SKM-1 treated with dmso at 0.1 percent for 144 hours (cell line): ENCODE data around the gene ZFPL1.
A peak's percentile ranks its signal among the peaks of the same experiment; 100 is the strongest.

Source experiments
- DNase-seq: peaks from one replicate; lab custom pipeline; 2025; ENCODE audit not compliant: unreplicated experiment; lab: John Stamatoyannopoulos, UW

Gene ZFPL1

DNA sequence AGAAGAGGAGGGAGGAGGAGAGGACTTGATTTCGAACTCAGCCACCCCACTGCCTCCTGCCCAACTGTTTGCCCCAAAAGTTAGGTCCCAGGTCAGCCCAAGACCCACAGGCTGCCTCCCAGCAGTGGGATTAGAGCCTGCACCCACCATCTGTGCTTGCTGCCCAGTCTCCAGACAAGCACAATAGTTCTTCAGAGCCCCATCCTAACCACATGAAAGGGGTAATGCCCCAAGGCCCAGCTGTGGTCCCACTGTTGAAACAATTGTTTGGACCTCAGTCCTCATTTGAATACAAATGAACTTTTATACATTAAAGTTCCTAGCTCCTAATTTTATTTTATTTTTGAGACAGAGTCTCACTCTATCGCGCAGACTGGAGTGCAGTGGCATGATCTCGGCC is 6.6 kb downstream of the ZFPL1 start:
- DNase-seq = no peak

GRCh38 chr11:65095427-65095826 is 11.4 kb downstream of the ZFPL1 start:
- DNase-seq = no peak

DNA sequence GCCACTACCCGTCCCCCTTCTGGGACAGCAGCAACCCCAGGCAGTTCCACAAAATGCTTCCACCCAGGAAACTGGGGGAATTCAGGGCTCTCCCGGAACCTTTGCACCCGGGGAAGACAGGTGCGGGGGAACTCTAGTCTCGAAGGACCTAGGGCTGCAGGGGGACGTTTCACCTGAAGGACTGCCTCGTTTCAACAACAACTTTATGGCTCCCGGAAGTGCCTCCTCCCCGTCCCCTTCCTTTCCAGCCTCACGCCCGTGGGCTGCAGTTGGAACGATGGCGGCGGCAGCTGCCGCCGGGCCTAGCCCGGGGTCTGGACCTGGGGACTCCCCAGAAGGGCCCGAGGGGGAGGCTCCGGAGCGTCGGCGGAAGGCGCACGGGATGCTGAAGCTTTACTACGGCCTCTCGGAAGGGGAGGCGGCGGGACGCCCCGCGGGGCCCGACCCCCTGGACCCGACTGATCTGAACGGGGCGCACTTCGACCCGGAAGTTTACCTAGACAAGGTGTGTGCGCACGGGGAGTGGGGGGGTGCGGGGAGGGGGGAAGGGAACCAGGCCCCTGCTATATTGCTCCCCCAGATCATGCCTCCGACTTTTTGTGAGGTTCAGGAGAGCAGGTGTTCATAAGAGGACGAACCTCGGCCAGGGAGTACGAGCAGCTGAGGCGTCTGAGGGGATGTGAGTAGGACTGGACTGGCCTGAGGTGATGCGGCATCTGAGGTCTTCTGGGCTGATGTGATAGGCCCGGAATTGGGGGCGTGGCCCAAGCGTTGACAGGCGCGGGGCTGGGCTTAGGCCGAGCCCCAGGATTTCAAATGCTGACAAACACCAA is 12.2 kb downstream of the ZFPL1 start, which contains the start of gene VPS51:
VPS51 (plus strand) TSS at position 241 of the 833 bp plus-strand sequence; CDS start at position 278, 37 bp downstream.
- DNase-seq = peak; percentile 85

DNA sequence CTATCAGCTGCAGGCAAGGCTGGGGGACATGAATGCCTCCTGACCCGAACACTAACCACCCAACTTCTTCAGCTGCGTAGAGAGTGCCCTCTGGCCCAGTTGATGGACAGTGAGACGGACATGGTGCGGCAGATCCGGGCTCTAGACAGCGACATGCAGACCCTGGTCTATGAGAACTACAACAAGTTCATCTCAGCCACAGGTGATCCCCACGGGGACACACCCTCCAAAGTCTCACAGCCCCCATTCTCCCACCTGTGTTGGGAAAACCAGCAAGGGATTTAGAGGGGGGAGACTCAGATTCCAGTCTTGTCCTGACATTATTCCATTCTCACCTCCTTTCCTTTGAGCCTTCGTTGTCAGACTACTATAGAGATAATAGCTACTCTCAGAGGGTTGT is 12.9 kb downstream of the ZFPL1 start:
- DNase-seq = no peak

GRCh38 chr11:65100674-65101350 is 16.8 kb downstream of the ZFPL1 start:
- DNase-seq = no peak

DNA sequence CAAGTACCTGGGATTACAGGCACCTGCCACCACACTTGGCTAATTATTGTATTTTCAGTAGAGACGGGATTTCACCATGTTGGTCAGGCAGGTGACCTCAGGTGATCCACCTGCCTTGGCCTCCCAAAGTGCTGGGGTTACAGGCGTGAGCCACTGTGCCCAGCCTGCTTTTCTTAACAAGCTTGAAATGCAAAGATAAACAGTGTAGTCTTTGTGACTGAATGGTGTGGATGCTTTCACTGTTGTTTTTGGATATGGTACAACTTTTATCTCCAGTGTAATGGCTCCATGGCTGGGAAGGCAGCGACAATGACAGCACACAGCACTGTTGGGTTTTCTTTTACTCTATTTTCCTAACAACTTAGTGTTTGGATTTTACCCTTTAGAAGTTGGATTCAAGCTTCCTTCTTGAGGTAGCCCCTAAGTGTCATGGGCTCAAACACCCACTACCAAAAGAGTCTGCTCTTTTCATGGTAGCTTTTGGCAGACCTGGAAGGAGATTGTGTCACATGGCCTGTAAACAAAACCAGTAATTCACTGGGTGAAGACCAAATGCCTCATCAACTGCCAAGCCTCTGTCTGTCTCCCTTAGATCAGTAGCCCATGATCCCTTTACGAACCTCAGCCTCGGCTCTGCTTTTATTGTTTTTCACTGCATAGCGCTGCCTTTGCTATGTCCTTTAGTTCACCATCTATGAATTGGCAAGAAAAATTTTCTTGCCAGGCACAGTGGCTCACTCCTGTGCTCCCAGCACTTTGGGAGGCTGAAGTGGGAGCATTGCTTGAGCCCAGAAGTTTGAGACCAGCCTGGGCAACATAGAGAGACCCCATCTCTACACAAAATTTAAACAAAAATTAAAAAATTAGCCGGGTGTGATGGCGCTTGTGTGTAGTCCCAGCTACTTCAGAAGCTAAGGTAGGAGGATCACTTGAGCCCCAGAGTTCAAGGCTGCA is 18.4 kb downstream of the ZFPL1 start:
- no peak for DNase-seq

DNA sequence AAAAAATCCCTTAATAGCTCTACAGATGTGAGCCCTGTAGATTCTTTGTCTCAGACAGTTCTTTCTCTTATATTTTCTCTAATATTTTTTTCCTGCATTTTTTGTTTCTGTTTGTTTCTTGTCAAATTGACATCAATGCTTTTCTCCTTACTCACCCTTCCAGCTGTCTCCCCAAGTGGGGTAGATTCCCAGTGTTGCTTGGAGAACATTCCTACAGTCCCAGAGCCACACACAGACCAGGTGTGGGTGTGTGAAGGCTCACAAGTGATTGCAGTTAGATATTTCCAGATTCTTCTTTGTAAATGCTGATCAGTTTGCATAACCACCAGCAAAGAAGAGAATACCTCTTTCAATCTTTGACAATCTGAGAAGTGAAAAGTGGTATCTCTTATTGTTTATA is 19.5 kb downstream of the ZFPL1 start:
- DNase-seq = no peak

DNA sequence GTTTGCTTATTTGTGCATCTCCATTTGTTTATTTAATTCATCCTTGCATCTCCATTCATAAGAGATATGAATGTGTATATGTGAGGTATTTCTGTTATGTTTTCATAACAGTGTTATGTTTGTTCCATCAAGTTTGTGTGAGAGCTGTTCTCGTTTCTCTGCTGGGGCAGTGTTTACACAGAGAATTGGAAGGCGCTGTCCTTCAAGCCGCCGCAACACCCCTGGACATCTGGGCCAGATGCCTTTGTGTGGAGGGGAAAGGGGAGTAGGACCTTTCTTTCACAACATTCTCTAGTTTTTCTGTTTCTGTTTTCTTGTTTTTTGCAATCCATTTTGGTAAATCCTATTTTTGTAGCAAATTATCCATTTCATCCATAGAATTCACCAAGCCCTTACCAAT is 20.6 kb downstream of the ZFPL1 start:
- no peak for DNase-seq

DNA sequence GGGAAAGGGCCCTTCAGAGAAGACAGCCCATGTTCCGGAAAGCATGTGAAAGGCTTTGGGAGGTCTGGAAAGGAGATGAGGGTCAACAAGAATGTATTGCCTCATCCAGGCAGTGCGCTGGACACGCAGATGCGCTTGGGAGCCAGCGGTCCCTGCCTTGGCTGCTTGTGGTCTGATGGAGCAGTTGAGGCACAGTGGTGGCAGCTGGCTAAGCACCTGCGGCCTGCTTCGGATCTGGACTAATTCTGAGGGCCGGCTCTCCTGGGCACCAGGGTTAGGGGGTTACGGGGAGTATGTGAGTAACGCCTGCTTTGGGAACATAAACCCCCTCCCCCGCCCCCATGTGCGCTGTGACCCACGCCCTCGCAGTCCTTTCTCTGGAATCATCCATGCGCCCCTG is 23.1 kb downstream of the ZFPL1 start:
- DNase-seq = no peak

DNA sequence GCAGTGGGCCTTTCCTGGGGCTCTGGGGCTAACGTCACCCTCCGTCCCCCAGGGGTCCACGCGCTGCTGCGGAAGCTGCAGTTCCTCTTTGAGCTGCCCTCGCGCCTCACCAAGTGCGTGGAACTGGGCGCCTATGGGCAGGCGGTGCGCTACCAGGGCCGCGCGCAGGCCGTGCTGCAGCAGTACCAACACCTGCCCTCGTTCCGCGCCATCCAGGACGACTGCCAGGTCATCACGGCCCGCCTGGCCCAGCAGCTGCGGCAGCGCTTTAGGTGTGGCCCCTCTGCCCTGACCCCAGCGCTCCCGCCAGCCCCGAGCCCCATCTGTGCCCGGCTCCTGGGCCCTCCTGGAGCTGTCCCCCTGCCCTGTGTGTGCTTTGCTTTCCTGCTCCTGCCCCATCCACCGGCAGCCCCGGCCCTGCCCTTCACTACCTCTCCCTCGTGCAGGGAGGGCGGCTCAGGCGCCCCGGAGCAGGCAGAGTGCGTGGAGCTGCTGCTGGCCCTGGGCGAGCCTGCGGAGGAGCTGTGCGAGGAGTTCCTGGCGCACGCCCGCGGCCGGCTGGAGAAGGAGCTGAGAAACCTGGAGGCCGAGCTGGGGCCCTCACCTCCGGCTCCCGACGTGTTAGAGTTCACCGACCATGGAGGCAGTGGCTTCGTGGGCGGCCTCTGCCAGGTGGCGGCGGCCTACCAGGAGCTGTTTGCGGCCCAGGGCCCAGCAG is 23.9 kb downstream of the ZFPL1 start:
- no peak for DNase-seq

GRCh38 chr11:65108469-65109123 is 24.6 kb downstream of the ZFPL1 start:
- no peak for DNase-seq

- no peak for DNase-seq
Observed at GRCh38 chr11:65109231-65110198, 25.5 kb downstream of the ZFPL1 start.

DNA sequence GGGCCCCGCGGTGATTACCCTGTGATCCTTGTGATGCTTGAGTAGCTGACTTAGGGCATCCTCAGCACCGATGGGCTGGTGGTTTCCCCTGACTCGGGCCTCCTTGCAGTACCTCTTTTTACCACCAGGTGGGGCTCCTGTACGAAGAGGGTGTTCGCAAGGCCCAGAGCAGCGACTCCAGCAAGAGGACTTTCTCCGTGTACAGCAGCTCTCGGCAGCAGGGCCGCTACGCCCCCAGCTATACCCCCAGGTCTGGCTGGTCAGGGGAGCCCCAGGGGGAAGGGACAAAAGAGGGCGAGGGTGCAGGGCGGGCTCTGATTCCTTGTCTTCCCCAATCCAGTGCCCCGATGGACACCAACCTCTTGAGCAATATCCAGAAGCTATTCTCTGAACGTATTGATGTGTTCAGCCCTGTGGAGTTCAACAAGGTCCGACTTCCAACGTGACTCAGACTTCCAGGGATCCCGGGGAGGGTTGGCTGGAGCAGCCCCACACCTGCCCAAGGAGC is 26.4 kb downstream of the ZFPL1 start:
- DNase-seq = peak; percentile 57

DNA sequence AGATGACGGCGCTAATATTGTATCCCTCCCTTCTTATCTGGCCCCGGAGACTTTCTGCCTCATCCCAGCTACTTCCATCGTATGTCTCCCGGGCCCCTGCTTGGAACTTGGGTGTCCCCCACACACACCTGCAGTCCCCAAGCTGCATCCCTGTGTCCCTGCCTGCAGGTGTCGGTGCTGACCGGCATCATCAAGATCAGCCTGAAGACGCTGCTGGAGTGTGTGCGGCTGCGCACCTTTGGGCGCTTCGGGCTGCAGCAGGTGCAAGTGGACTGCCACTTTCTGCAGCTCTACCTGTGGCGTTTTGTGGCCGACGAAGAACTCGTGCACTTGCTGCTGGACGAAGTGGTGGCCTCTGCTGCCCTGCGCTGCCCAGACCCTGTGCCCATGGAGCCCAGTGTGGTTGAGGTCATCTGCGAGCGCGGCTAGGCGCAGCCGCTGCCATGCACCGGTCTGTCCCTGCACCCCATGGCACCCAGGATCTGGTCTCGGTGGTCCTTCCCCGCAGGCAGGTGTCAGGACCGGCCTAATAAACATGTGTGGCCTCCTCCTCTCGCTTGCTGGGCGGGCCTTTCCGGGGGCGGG is 27.2 kb downstream of the ZFPL1 start:
- DNase-seq = no peak

- no peak for DNase-seq
Observed at GRCh38 chr11:65111744-65112545, 27.9 kb downstream of the ZFPL1 start, which contains the start of gene TM7SF2. TM7SF2 (plus strand) TSS chr11:65111872; CDS start chr11:65112016, 144 bp downstream.

DNA sequence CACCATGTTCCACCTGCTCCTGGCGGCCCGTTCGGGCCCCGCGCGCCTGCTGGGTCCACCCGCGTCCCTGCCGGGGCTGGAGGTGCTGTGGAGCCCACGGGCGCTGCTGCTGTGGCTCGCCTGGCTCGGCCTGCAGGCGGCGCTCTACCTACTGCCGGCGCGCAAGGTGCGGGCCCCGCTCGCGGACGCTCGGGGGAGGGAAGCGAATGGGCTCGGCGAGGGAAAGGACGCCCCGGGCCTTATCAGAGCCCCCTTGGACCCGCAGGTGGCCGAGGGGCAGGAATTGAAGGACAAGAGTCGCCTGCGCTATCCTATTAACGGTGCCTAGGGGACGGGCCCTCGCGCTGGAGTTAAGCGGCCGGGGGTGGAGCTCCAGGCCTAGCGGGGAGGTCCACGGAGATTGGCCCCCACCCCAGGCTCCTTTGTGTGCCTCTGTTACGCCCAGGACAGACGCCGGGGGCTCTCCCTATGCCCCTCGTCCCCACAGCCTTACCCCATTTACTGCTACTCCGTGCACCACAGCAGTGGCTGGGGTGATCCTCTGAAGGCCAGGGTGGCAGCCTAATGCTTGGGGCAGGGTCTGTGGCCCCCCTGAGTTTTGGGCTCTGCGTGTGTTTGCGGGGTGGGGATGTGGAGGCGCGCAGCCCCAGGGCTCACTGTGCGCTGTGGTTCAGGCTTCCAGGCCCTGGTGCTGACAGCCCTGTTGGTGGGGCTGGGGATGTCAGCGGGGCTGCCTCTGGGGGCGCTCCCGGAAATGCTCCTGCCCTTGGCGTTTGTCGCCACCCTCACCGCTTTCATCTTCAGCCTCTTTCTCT is 28.7 kb downstream of the ZFPL1 start:
- peak; percentile 20 for DNase-seq

GRCh38 chr11:65113361-65113756 is 29.3 kb downstream of the ZFPL1 start:
- no peak for DNase-seq
